Ovary (tissue), 3 donors: ENCODE measurements around the gene FAM13A.

ENCODE experiments used
- POLR2A ChIP-seq: fragments of 450-650 bp; IDR thresholded peaks from one replicate; pipeline ENCODE4 v1.6.1; 2017; ENCODE audit warnings: antibody characterized with exemption, mild to moderate bottlenecking, moderate library complexity
- TF ChIP-seq, protein P1 (sequence below), 3 donors: fragments of 450-650 bp in 2 of 3; fragments of 200-600 bp in 1 of 3; IDR thresholded peaks; one replicate each; pipeline versions ENCODE4 v1.5.1 to v1.8.0; 2016 to 2022; ENCODE audit warnings: antibody characterized with exemption in 3 of 3, mild to moderate bottlenecking in 1 of 3
- donor health status: DM: no; HTN: no; CAD: no.

DNA sequence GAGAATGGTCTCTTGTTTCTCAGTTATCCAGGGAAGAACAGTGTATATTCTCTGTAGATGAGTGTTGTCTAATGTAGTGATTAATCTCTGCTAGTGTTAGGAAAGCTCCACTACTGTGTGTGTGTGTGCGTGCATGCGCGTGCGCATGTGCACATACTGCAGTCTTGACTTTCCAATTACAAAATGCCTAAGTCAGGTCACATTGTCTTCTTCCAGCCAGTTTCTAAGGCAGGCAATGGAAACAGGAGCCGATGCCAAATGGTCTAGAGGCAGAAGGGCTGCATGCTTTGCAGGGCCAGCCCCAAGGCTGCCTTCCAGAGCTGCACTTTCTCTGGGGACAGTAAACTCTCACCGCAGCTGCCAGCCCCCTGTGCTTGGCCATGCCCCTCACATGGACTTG, 328.8 kb downstream of the FAM13A start:
- TF ChIP-seq, protein P1, sequence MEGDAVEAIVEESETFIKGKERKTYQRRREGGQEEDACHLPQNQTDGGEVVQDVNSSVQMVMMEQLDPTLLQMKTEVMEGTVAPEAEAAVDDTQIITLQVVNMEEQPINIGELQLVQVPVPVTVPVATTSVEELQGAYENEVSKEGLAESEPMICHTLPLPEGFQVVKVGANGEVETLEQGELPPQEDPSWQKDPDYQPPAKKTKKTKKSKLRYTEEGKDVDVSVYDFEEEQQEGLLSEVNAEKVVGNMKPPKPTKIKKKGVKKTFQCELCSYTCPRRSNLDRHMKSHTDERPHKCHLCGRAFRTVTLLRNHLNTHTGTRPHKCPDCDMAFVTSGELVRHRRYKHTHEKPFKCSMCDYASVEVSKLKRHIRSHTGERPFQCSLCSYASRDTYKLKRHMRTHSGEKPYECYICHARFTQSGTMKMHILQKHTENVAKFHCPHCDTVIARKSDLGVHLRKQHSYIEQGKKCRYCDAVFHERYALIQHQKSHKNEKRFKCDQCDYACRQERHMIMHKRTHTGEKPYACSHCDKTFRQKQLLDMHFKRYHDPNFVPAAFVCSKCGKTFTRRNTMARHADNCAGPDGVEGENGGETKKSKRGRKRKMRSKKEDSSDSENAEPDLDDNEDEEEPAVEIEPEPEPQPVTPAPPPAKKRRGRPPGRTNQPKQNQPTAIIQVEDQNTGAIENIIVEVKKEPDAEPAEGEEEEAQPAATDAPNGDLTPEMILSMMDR (IDR thresholded peaks at IDR 0.05), result no peak
- TF ChIP-seq POLR2A, result no peak
